HG03064 (cell line): Measurements from ENCODE around the gene RAPGEF2.
A peak's percentile ranks its signal among the peaks of the same experiment; 100 is the strongest.
"Not testable (repeated sequence)": the region's sequence is repeated elsewhere in the genome, so short reads cannot be mapped to it uniquely, and the experiment has no call there.

Experiments used
- ATAC-seq: cut with Tn5 transposase; IDR thresholded peaks from one replicate; pipeline ENCODE4 v1.9.1; 2021; ENCODE audit warnings: low read depth; ENCODE audit not compliant: unreplicated experiment

RAPGEF2 gene

GRCh38 chr4:159349332-159349731 is 246.5 kb downstream of the RAPGEF2 start:
- ATAC-seq: no peak

GRCh38 chr4:159352609-159353008 is 249.7 kb downstream of the RAPGEF2 start:
- no peak for ATAC-seq

GRCh38 chr4:159353422-159354116 is 250.7 kb downstream of the RAPGEF2 start:
- no peak for ATAC-seq

- ATAC-seq: no peak
Measured at GRCh38 chr4:159355466-159355865, 252.6 kb downstream of the RAPGEF2 start.

GRCh38 chr4:159357350-159357749 is 254.5 kb downstream of the RAPGEF2 start:
- no peak for ATAC-seq

GRCh38 chr4:159358226-159358625 is 255.3 kb downstream of the RAPGEF2 start:
- ATAC-seq: no peak

GRCh38 chr4:159360549-159360948 is 257.7 kb downstream of the RAPGEF2 start:
- ATAC-seq: no peak

- ATAC-seq: no peak
Measured at GRCh38 chr4:159363361-159363760, 260.5 kb downstream of the RAPGEF2 start.

GRCh38 chr4:159366966-159367780 is 264.3 kb downstream of the RAPGEF2 start:
- peak; percentile 11 for ATAC-seq

GRCh38 chr4:159367781-159368080 is 264.9 kb downstream of the RAPGEF2 start:
- ATAC-seq: peak; percentile 70

- ATAC-seq: no peak
Measured at GRCh38 chr4:159368320-159368719, 265.4 kb downstream of the RAPGEF2 start.

- no peak for ATAC-seq
Measured at GRCh38 chr4:159369256-159369655, 266.4 kb downstream of the RAPGEF2 start.

GRCh38 chr4:159370286-159370685 is 267.4 kb downstream of the RAPGEF2 start:
- ATAC-seq: no peak

GRCh38 chr4:159374749-159375530 is 272.1 kb downstream of the RAPGEF2 start:
- ATAC-seq: no peak

- ATAC-seq: no peak
Measured at GRCh38 chr4:159376289-159376688, 273.4 kb downstream of the RAPGEF2 start.

GRCh38 chr4:159378056-159378616 is 275.3 kb downstream of the RAPGEF2 start:
- ATAC-seq: no peak

- not testable (repeated sequence) for ATAC-seq
Measured at GRCh38 chr4:159379064-159379463, 276.2 kb downstream of the RAPGEF2 start.

- ATAC-seq: no peak
Measured at GRCh38 chr4:159379836-159380235, 277.0 kb downstream of the RAPGEF2 start.

GRCh38 chr4:159382856-159383561 is 280.1 kb downstream of the RAPGEF2 start:
- no peak for ATAC-seq

- ATAC-seq: no peak
Measured at GRCh38 chr4:159383562-159383931, 280.7 kb downstream of the RAPGEF2 start.
